Measurements from ENCODE around the gene SUN5.
"Not testable (repeated sequence)": the region's sequence is repeated elsewhere in the genome, so short reads cannot be mapped to it uniquely, and the experiment has no call there.

SUN5 gene

DNA sequence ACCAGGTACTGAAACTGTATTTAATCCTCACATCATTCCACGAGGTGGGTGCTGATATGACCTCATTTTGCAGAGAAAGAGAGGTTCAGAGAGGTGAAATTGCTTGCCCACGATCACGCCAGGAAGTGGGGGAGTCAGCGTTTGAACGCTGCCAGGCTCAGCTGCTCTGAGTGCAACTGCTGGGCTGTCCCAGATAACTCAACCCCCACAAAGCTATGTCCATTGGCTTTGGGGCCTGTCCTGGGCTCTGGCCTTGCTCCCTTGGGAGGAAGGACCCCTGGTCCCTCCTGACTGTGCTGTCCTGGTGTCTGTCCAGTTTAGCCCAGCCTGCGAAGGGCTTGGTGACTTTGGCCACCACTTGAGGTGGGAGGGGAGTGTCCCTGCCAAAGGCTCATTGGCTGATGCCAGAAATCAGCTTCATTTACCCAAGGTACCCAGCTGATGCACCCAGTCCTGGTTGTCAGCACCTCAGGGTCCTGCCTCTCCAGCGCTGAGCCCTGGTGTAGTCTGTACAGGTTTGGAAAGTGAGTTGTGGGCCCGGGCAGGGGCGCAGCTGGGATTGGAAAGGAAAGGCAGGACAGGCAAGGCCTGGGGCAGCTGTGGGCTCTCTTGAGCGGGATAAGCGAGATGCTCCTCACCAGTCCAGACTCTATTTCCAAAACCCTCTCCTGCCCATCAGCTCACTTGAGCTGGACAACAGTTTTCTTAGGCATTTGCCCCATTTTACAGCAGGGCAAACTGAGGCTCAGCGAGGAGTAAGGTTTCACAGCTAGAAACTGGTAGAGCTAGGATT is 38.5 kb downstream of the SUN5 start:
- no peak for DNase-seq

- no peak for DNase-seq
These were observed 39.1 kb downstream of the SUN5 start for GRCh38 chr20:32965115-32965514.

GRCh38 chr20:32964575-32964974 is 39.7 kb downstream of the SUN5 start:
- DNase-seq, result no peak

DNA sequence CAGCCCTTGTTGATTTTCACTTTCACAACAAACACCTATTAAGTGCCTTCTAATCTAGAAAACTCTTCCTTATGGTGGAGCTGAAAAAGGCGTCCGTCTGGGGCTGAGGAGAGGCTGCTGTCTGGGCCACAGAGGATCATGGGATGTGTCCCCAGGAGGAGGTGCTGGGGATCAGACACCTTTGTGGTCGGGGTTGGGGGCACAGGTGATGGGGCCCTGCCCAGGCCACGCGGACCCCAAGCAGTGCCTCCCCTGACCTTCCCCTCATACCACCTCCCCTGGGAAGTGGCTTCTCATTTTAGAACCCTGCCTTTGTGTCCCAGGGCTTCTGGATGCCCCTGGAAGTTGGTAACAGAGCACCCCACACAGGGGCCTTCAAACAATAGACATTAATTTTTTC is 41.1 kb downstream of the SUN5 start:
- no peak for DNase-seq

DNA sequence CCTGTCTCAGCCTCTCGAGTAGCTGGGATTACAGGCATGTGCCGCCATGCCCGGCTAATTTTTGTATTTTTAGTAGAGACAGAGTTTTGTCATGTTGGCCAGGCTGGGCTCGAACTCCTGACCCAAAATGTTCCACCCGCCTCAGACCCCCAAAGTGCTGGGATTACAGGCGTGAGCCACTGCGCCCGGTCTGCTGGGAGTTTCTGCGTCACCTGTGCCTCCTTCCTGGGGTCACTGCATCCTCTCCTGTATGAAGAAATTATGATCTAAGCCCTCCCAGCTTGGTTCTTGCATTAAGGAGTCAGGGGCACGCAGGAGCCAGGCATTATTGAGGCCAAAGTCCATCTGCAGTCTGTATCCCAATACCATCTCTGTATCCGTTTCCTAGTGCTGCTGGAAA is 41.6 kb downstream of the SUN5 start:
- DNase-seq, result not testable (repeated sequence)

- no peak for DNase-seq
These were observed 42.2 kb downstream of the SUN5 start for GRCh38 chr20:32962053-32962452.

GRCh38 chr20:32960849-32961731 is 43.1 kb downstream of the SUN5 start:
- DNase-seq, result no peak

- no peak for DNase-seq
These were observed 44.1 kb downstream of the SUN5 start for GRCh38 chr20:32960222-32960518.

- no peak for DNase-seq
These were observed 44.6 kb downstream of the SUN5 start for GRCh38 chr20:32959351-32960221.

DNA sequence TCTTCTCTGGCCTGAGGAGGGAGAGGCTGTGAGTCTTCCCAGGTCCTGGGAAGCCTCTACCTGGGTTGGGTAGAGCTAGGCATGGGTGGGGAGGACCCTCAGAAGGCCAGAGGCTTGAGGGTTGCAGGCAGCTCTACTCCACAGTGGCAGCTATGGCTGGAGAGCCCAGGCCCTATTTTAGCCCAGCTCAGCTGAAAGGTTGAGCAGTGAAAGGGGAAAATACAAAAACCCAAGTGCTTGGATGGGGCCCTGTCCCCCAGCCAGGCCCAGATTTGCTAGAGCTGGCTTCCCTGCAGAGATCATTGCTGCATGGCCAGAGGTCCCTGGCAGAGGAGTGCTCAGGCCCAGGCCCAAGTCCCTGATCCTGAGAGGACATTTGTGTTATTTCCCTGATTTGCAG is 45.7 kb downstream of the SUN5 start:
- DNase-seq, result no peak

DNA sequence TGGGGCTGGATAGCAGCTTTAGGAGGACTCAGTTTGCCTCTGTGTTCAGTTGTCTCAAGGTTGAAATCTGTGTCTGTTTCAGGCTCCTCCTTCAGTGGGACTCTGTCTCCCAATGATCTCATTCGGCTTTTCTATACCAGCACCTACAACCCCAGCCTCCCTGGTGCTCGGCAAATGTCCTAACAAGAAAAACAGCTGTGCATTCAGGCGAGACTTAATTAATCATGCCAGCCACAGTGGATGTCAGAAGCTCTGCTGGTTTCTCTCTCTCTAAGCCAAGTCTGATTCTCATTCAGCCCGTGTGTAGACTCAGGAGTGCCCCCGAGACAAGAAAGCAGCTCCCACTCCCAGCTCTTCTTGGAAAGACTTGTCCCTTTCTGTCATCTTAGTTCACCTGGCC is 46.8 kb downstream of the SUN5 start:
- DNase-seq, result no peak

DNA sequence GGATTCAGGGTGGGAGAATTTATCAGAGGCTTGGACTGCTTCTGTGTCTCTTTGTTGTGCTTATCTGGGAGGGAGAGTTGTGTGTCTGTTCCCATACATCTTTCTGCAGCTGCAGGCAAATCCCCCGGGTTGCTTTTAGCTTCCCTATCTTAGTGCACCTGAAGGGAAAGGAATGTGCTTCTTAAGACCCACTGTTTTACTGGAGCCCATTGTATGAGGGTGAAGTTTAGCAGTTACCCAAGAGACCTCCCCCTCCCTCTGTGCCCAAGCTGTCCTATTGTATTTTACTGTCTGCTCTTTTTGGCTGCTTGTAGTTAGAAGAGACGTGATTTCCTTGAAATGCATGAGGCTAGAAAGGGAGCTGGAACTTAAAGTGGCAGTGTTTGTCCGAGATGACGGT is 53.7 kb downstream of the SUN5 start:
- not testable (repeated sequence) for DNase-seq

DNA sequence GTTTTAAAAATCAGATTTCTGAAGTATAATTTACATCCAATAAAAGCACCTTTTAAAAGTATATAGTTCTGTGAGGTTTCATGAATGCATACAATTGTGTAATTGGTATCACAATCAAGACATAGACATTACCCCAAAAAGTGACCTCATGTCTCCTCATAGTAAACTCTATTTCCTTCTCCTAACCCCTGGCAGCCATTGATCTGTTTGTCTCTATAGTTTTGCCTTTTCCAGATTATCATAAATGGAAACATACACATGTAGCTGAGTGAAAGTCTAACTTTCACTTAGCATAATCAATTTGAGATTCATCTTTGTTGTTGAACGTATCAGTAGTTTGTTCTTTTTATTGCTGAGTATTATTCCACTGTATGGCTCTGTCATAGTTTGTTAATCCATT is 57.6 kb downstream of the SUN5 start:
- no peak for DNase-seq

DNA sequence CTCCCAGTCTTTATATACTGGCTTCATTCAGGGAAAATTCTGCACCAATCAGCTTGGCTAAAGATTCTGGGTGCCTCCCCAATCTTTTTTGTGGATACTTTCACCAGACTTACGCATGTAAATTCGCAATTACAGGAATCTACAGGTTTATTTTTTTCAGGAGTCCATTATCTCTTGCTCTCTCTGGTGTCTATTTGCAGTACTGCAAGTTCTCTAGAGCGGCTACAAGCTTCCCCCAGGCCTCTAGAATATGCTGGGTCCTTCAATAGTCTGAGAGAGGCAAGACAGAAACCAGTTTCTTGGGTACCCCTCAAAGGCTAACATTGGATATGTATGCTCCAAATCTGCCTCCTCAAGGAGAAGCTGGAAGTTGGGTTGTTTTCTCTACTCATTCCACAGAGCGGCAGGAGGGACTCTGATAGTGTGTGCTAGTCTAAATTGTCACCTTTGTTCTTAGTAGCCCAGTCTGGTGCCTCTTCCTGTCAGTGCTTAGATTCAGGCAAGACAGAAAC is 58.5 kb downstream of the SUN5 start:
- DNase-seq, result no peak

- no peak for DNase-seq
These were observed 60.7 kb downstream of the SUN5 start for GRCh38 chr20:32943490-32944052.

- no peak for DNase-seq
These were observed 62.9 kb downstream of the SUN5 start for GRCh38 chr20:32941155-32941885.

DNA sequence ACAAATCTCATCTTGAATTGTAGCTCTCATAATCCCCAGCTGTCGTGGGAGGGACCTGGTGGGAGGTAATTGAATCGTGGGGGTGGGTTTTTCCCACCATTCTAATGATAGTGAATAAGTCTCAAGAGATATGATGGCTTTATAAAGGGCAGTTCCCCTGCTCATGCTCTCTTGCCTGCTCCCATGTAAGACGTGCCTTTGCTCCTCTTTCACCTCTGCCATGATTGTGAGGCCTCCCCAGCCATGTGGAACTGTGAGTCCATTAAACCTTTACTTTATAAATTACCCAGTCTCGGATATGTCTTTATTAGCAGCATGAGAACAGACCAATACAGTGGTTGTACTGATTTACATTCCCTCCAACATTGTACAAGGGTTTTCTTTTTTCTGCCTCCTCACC is 69.7 kb downstream of the SUN5 start:
- no peak for DNase-seq
